GM19035 (cell line): ENCODE results near the gene QSOX1.
"Not testable (repeated sequence)": the region's sequence is repeated elsewhere in the genome, so short reads cannot be mapped to it uniquely, and the experiment has no call there.

ENCODE experiments used
- ATAC-seq: cut with Tn5 transposase; IDR thresholded peaks from one replicate; pipeline ENCODE4 v1.9.1; 2021; ENCODE audit not compliant: unreplicated experiment

Gene QSOX1

GRCh38 chr1:180185971-180186645 is 31.4 kb downstream of the QSOX1 start:
- no peak for ATAC-seq

GRCh38 chr1:180186831-180187230 is 32.2 kb downstream of the QSOX1 start:
- ATAC-seq, result no peak

DNA sequence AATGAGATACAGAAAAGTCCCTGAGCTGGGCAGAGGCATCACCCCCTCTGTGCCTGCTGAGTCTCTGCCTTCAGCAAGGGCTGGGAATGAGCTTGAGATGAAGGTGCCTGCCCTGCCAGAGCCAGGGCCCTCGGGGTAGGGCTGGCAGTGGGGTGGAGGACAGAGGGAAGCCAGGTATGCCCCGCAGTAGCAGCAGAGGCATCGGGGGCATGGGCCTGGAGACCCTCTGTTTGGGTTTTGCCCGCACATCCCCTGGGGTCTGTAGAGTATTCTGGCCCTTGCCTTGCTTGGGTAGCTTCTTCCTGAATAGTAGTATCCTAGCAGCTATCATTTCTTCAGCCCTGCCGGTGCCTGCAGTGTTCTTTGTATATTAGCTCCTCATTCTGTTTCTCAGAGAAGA is 33.0 kb downstream of the QSOX1 start:
- ATAC-seq, result no peak

GRCh38 chr1:180188091-180188506 is 33.4 kb downstream of the QSOX1 start:
- no peak for ATAC-seq

GRCh38 chr1:180188684-180189175 is 34.1 kb downstream of the QSOX1 start:
- ATAC-seq, result no peak

DNA sequence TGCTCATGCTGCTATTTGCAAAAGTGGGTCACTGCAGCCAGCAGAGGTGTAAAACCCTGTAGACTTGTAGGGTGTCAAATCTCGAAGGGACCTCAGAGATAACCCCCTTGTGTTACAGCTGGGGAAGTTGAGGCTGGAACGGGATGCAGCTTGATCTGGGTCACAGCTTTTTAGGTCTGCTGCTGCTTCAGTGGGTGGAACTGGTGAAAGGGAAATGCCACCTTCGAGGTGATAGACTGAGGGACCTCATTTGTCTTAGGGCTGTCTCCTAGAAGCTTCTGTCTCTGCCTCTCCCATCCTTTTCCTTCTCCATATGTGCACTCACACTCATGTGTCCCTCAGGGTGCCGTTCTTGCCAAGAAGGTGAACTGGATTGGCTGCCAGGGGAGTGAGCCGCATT is 35.4 kb downstream of the QSOX1 start:
- no peak for ATAC-seq

DNA sequence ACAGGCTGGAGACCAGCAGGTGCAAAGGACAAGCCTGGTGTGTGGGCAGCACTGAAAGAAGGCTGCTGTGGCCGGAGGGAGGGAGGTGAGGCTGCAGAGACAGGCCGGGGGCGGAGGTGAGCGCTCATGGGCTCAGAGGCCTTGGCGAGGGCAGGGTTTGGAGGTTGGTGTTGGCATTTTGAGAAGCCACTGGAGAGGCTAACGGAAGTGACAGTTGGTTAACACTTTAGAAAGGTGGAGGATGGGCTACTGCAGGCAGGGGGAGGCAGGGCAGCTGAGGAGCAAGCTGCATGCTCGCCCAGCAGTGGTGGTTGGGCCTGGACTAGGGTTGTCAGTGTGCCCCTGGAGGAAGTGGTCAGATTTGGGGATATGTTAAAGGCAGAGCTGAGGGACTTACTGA is 37.5 kb downstream of the QSOX1 start:
- no peak for ATAC-seq

- no peak for ATAC-seq
Measured at GRCh38 chr1:180193141-180194047, 38.7 kb downstream of the QSOX1 start.

DNA sequence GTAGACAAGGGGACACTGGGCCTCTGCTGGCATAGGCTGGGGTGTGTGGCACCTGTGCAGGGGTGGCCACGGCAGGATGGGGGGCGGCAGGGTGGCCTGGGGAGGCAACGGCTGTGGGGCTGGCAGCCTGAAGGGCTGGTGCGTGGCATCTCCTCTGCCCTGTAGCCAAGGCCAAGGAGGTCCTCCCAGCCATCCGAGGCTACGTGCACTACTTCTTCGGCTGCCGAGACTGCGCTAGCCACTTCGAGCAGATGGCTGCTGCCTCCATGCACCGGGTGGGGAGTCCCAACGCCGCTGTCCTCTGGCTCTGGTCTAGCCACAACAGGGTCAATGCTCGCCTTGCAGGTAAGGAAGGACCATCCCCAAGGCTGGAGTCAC is 39.4 kb downstream of the QSOX1 start:
- ATAC-seq, result no peak

GRCh38 chr1:180194546-180195207 is 40.0 kb downstream of the QSOX1 start:
- ATAC-seq, result no peak

DNA sequence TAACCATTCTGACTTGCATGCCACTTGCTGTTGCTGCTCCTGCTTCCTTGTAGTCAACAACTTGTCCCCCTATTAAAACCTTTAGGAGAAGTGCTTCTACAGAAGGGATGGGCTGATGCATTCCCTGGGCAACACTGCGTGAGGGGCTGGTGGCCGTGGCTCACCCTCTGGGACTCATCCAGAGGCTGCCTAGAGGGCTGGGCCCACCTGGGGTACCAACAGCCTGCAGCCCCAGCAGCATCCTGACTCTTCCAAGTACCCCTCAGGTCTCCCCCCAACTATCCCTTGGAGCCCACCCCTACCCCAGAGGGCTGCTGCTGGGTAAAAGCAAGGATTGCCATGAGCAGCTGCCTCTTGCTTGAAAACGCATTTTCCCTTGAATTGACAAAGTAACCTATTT is 40.7 kb downstream of the QSOX1 start:
- no peak for ATAC-seq

DNA sequence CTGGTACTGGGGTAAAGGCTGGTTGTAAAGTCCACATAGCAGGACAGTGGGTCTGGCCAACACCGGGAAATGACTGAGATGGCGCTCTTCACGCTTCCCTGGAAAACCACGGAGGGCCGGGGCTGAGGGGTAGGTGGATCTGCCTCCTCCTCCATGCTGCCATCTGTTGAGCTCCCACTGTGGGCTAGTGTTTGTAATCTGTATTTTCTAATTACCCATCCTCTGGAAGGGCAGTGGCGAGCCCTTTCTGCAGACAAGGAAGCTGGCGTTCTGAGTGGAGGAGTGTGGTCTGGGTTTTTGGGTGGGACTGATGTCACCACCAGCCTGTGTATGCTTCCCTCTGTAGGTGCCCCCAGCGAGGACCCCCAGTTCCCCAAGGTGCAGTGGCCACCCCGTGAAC is 41.2 kb downstream of the QSOX1 start:
- ATAC-seq, result no peak

GRCh38 chr1:180196436-180197003 is 41.9 kb downstream of the QSOX1 start:
- no peak for ATAC-seq

DNA sequence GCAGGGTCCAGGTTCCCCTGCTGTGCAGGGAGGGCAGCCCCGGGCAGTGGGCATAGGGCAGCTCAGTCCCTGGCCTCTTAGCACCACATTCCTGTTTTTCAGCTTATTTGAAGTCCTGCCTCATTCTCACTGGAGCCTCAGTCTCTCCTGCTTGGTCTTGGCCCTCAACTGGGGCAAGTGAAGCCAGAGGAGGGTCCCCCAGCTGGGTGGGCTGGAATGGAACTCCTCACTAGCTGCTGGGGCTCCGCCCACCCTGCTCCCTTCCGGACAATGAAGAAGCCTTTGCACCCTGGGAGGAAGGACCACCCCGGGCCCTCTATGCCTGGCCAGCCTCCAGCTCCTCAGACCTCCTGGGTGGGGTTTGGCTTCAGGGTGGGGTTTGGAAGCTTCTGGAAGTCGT is 42.6 kb downstream of the QSOX1 start:
- ATAC-seq, result no peak

GRCh38 chr1:180198196-180198595 is 43.5 kb downstream of the QSOX1 start:
- no peak for ATAC-seq

- no peak for ATAC-seq
Measured at GRCh38 chr1:180198611-180199010, 43.9 kb downstream of the QSOX1 start.

DNA sequence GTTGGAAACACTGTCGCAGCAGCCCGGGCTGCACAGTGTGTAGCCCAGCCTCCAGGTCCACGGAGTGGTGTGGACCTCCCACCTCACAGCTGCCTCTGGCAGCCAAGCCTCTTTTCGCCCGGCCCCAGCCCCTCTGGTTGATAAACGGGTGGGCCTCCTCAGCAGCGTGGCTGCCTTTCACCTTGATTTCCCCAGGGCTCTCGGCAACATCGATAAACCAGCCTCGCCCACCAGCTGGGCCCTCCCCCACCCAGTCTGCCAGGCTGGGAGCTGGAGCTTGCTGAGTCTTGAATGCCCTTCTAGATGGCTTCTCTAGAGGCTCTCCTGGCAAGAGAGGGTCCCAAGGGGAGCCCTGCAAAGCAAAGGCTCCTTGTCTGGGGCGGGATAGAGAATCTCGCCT is 44.3 kb downstream of the QSOX1 start:
- ATAC-seq, result no peak

DNA sequence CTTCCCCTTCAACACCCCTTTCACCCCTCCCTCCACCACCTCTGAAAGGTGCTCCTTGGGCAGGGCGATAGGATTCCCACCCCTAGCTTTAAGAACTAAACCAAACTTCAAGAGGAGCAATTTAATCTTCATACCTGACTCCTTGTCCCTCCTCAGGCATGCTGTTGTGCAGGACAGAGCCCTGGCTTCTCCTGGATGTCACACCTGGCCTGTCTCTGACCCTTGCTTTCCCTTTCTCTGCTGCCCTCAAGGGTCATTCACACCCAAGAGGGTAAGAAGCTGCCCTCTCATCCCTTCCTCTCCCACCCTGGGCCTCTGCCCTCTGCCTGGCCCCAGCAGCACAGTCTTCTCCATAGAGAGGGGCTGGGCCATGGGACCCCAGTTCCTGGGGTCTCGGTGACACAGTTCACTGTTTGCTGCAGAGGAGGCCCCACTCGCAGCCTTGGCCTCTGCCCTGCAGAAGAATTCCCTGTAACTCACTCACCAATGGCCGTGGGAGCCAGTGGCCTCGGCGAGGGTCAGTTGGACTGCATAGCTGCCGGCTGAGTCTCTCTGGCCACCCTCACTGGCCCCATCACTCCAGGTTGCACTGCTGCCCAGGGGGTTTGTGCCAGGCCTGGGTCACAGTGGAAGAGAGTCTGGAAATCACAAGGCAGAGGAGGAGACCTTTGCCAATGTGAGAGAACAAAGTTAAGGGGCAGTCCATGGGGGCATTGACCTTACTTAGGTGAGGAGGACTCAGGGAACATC is 47.0 kb downstream of the QSOX1 start:
- ATAC-seq, result no peak

GRCh38 chr1:180202588-180202987 is 47.9 kb downstream of the QSOX1 start:
- ATAC-seq, result not testable (repeated sequence)

DNA sequence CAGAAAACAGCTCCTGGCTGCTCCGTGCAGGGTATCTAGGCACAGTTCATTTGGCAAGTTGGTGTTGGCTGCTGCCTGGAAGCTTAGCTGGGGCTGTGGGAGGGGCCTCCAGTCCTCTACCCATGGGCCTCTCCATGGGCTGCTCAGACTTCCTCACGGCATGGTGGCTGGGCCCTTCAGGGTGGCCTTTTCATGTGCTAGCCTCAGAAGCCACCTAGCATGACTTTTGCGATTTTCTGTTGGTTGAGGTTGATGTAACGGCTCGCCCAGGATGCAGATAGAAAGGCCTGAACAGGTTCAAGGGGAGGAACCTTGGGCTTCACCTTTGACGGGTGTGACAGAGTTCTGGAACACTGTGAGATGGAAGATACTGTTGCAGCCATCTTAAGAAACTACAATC is 49.6 kb downstream of the QSOX1 start:
- no peak for ATAC-seq

DNA sequence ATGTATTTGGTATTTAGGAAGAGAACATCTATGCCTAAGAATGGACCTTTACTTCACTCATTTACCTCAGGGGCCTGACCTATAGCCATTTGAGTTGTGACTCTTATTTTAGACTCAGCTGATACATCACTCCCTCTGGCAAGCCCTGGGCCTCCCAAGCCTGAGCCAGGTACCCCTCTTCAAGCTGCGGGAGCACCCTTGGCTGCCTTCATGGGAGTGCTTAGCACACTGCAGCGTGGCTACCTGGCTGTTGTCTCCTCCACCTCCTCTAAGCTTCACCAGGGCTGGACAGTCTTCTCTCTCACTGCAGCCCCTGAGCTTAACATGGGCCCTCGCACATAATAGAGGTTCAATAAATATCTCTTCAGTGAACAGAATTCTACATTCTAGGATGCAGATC is 51.9 kb downstream of the QSOX1 start:
- no peak for ATAC-seq
